ENCODE results near the gene SPTBN1. TPM values are rescaled to one million over a fixed set of nuclear protein-coding genes. Genes with fewer than 3 reads are reported as not detected.

The SPTBN1 gene
- total RNA-seq, 4 donors from 2014 or later, result 353 to 606 (median 498) TPM

- no peak for ATAC-seq
- no peaks in the 10 kb centered on the region for H3K27me3 ChIP-seq
- peaks cover 8 to 99% (median 27%) of the 10 kb centered on the region in 3 donors for H3K4me1 ChIP-seq
- TF ChIP-seq POLR2A (IDR thresholded peaks at IDR 0.05), result no peak
- TF ChIP-seq EP300 (IDR thresholded peaks at IDR 0.05), result no peak
- TF ChIP-seq CTCF (IDR thresholded peaks at IDR 0.05), result no peak
- H3K36me3 ChIP-seq, result no peaks in the 10 kb centered on the region
- no peak overlapping the region for H3K27ac ChIP-seq
- no peak overlapping the region for H3K4me3 ChIP-seq
- WGBS, 2 donors (ENCODE audit: low coverage in 1 of 2), result 39 to 50% methylated on average over 3 of the region's 3 CpGs
- no peaks in the 10 kb centered on the region for H3K9me3 ChIP-seq
Observed at GRCh38 chr2:54494087-54494486, 38.0 kb downstream of the SPTBN1 start.

GRCh38 chr2:54496920-54497319, 40.8 kb downstream of the SPTBN1 start:
- no peaks in the 10 kb centered on the region for H3K36me3 ChIP-seq
- no peaks in the 10 kb centered on the region for H3K9me3 ChIP-seq
- TF ChIP-seq POLR2A (IDR thresholded peaks at IDR 0.05) (no peak), EP300 (IDR thresholded peaks at IDR 0.05) (no peak), CTCF (IDR thresholded peaks at IDR 0.05) (no peak), POLR2AphosphoS5 (IDR thresholded peaks at IDR 0.05) (no peak)
- H3K4me3 ChIP-seq, result no peak overlapping the region
- H3K27ac ChIP-seq, result peak overlapping the region in 1 of 4 donors; percentile 21
- no peak for ATAC-seq
- H3K4me1 ChIP-seq, result peaks cover 19 to 99% (median 31%) of the 10 kb centered on the region in 3 donors
- WGBS, 2 donors (ENCODE audit: low coverage in 1 of 2), result 76 to 85% methylated on average over 4 of the region's 4 CpGs
- H3K27me3 ChIP-seq, result no peaks in the 10 kb centered on the region

GRCh38 chr2:54497763-54498680, 41.9 kb downstream of the SPTBN1 start:
- H3K36me3 ChIP-seq, result no peaks in the 10 kb centered on the region
- peak; percentile 40 for ATAC-seq
- peaks cover 16 to 99% (median 42%) of the 10 kb centered on the region in 3 donors for H3K4me1 ChIP-seq
- no peak overlapping the region for H3K4me3 ChIP-seq
- H3K9me3 ChIP-seq, result no peaks in the 10 kb centered on the region
- no peaks in the 10 kb centered on the region for H3K27me3 ChIP-seq
- WGBS, 2 donors (ENCODE audit: low coverage in 1 of 2), result 59 to 90% methylated on average over 6 to 8 of the region's 8 CpGs
- peak; percentile 7 for TF ChIP-seq POLR2AphosphoS5 (IDR thresholded peaks at IDR 0.05)
- TF ChIP-seq CTCF (IDR thresholded peaks at IDR 0.05), result peak in 3 of 4 experiments; percentile 22 to 47 (median 23)
- TF ChIP-seq EP300 (IDR thresholded peaks at IDR 0.05), result no peak
- peak overlapping the region in 2 of 4 donors; percentile 21 to 46 for H3K27ac ChIP-seq

- no peaks in the 10 kb centered on the region for H3K36me3 ChIP-seq
- H3K27me3 ChIP-seq, result no peaks in the 10 kb centered on the region
- TF ChIP-seq POLR2A (IDR thresholded peaks at IDR 0.05) (no peak), CTCF (IDR thresholded peaks at IDR 0.05) (no peak), EP300 (IDR thresholded peaks at IDR 0.05) (no peak), POLR2AphosphoS5 (IDR thresholded peaks at IDR 0.05) (no peak)
- no peak for ATAC-seq
- H3K27ac ChIP-seq, result peak overlapping the region; percentile 16 to 57 (median 42)
- no peak overlapping the region for H3K4me3 ChIP-seq
- H3K4me1 ChIP-seq, result peaks cover 12 to 99% (median 51%) of the 10 kb centered on the region in 3 donors
- no peaks in the 10 kb centered on the region for H3K9me3 ChIP-seq
- WGBS, 2 donors (ENCODE audit: low coverage in 1 of 2), result 14 to 17% methylated on average over 2 of the region's 2 CpGs
Observed at GRCh38 chr2:54499661-54500060, 43.5 kb downstream of the SPTBN1 start.

Data from gastroesophageal sphincter (tissue), 4 donors.